RWPE1 (cell line): ENCODE results near the gene NEK4.

Experiments used
- CTCF ChIA-PET: fragments of 350-600 bp; sonication (Branson Sonifier 250); formaldehyde crosslinking; extraction: SDS; loops from one replicate; lab custom pipeline; 2021; lab: Yijun Ruan, JAX
- POLR2A ChIA-PET: fragments of 400-600 bp; formaldehyde crosslinking; extraction: SDS; loops from one replicate; lab custom pipeline; 2020; ENCODE audit warnings: antibody characterized with exemption; ENCODE audit not compliant: low non-redundant PET; lab: Yijun Ruan, JAX
- DNase-seq: peaks from one replicate; pipeline ENCODE4 v3.0.0; 2012; ENCODE audit warnings: low spot score
- H3K27ac ChIP-seq: fragments of 450-650 bp; 2 replicates; pipeline ENCODE4 v1.5.1; 2017
- TF ChIP-seq, protein P1 (sequence below): fragments of 450-650 bp; conservative IDR thresholded peaks from 2 replicates; pipeline ENCODE4 v1.5.1; 2017; ENCODE audit warnings: low read depth, mild to moderate bottlenecking

NEK4 gene

DNA sequence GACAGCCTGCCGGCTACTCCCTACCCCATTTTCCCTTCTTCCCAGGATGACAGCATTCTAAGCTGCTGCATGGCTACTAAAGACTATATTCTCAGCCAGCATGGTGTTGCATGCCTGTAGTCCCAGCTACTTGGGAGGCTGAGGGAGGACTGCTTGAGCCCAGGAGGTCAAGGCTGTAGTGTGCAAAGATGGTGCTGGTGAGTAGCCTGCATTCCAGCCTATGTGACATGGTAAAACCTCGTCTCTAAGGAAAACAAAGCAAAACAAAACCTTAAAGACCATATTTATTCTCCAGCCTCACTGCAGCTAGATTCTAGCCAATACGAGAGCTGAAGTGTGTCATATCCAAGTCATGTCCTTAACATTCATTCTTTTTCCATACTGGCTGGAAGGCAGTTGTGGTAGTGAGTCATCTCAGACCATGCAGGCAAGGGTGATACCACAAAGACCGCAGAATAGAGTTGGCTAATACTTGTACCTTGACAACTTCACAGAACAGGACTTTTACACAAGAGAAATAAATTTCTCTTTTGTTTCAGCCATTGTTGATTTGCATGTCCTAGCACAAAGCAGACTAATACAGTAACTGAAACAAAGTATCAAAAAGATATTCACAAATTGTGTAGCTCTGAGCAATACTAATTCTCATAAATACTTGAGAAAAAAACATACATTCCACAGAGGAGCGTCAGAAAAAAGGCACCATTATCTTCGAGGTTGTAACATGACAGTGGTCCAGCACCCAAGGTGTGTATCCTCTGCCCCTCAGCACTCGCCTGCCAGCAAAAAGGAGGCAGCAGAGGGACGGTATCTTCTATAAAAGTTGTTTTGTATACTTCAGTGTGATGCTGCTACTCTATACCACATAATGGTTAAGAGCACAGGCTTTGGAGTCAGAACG is 99.9 kb downstream of the NEK4 start:
- ChIA-PET CTCF (no interaction called here), POLR2A (no interaction called here)
- TF ChIP-seq, protein P1, sequence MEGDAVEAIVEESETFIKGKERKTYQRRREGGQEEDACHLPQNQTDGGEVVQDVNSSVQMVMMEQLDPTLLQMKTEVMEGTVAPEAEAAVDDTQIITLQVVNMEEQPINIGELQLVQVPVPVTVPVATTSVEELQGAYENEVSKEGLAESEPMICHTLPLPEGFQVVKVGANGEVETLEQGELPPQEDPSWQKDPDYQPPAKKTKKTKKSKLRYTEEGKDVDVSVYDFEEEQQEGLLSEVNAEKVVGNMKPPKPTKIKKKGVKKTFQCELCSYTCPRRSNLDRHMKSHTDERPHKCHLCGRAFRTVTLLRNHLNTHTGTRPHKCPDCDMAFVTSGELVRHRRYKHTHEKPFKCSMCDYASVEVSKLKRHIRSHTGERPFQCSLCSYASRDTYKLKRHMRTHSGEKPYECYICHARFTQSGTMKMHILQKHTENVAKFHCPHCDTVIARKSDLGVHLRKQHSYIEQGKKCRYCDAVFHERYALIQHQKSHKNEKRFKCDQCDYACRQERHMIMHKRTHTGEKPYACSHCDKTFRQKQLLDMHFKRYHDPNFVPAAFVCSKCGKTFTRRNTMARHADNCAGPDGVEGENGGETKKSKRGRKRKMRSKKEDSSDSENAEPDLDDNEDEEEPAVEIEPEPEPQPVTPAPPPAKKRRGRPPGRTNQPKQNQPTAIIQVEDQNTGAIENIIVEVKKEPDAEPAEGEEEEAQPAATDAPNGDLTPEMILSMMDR = no peak
- peak overlapping the region; percentile 89 for H3K27ac ChIP-seq
- peak; percentile 85 for DNase-seq

DNA sequence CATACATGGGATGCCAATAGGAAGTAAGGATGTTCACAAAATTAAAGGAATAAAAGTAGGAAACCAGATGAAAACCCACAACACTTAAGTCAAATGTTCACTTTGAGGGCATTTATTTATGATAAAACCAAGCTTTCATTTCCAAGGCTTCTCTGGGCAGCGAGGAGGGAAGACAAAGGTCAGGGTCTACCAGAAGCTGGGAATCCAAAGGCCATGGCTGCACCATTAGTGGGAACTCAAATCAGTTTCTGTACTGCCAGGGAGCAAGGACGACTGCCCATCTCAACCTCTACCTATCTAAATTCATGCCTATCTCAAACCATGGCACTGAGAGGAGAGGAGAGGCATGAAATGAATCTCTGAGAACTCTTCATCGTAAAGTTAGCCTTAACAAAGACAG is 107.6 kb downstream of the NEK4 start:
- TF ChIP-seq, protein P1 = no peak
- no peak for DNase-seq
- CTCF ChIA-PET = no interaction called here
- no peak overlapping the region for H3K27ac ChIP-seq
- POLR2A ChIA-PET = no interaction called here

DNA sequence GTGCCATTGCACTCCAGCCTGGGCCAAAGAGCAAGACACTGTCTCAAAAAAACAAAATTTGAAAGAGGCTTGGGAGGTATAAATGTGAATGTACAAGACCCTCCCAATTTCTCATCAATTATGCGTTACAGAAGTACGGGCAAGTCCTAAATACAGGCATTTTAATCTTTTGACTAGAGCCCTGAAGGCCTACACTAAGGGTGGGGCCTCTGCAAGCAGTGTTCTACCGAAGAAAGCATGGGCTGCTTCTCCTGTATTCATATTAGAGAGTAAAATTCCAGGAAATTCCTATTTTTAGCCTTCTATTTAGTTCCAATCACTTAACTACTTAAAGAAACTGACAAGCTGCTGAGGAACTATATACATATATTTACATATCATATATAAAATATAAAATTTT is 110.7 kb downstream of the NEK4 start:
- TF ChIP-seq, protein P1 = no peak
- CTCF ChIA-PET = no interaction called here
- no peak overlapping the region for H3K27ac ChIP-seq
- POLR2A ChIA-PET = no interaction called here
- no peak for DNase-seq
